Islet precursor cell (in vitro differentiated cells): Measurements from ENCODE around the gene HCN3.
"Not testable (repeated sequence)": the region's sequence is repeated elsewhere in the genome, so short reads cannot be mapped to it uniquely, and the experiment has no call there.

Experiments used
- DNase-seq: peaks from one replicate; pipeline ENCODE4 v3.0.0-alpha.2; 2018

HCN3 gene

DNA sequence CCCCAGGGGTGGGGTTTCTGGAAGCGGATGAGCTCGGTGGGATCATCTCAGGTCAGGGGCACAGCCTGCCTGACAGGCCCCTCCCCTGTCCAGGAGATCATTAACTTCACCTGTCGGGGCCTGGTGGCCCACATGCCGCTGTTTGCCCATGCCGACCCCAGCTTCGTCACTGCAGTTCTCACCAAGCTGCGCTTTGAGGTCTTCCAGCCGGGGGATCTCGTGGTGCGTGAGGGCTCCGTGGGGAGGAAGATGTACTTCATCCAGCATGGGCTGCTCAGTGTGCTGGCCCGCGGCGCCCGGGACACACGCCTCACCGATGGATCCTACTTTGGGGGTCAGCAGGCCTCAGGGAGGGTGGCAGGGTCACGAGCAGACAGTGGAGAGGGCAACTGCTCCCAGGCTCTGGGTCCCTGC lies 8.4 kb downstream of the HCN3 start:
- DNase-seq: no peak

DNA sequence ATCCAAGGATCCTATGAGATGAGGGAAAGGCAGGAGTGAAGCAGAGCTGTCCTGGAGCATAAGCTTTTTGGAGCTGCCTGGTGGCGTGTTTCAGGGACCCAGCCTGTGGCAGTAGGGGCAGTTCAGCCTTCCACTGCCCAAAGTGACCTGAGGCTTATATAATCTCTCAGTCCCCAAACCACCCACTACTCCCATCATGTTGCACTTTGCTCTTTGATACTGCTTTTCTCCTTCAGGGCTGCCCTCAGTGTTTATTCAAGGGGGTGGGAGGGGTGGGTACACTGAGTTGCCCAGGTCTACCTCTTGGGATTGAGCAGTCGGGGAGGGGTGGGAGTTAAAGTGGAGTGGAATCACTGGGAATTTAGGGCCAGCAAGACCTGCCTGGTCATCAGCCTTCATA lies 9.3 kb downstream of the HCN3 start:
- no peak for DNase-seq

DNA sequence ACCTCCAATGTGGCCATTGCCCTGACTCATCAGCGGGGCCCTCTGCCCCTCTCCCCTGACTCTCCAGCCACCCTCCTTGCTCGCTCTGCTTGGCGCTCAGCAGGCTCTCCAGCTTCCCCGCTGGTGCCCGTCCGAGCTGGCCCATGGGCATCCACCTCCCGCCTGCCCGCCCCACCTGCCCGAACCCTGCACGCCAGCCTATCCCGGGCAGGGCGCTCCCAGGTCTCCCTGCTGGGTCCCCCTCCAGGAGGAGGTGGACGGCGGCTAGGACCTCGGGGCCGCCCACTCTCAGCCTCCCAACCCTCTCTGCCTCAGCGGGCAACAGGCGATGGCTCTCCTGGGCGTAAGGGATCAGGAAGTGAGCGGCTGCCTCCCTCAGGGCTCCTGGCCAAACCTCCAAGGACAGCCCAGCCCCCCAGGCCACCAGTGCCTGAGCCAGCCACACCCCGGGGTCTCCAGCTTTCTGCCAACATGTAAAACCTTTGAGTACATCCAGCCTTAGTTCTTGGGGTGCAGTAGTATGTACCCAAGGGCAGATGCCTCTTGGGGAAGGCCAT lies 10.8 kb downstream of the HCN3 start:
- DNase-seq: no peak

DNA sequence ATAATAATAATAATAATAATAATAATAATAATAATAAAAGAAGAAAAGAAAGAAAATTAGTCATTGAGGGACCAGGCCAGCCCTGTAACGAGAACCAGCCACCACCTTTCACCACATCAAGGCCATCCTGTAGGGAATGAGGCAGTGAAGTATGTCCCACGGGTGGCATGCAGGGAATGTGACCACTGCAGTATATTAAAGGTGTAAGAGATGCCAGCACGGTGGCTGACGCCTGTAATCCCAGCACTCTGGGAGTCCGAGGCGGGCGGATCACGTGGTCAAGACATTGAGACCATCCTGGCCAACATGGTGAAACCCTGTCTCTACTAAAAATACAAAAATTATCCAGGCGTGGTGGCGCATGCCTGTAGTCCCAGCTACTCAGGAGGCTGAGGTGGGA lies 13.7 kb downstream of the HCN3 start:
- not testable (repeated sequence) for DNase-seq

DNA sequence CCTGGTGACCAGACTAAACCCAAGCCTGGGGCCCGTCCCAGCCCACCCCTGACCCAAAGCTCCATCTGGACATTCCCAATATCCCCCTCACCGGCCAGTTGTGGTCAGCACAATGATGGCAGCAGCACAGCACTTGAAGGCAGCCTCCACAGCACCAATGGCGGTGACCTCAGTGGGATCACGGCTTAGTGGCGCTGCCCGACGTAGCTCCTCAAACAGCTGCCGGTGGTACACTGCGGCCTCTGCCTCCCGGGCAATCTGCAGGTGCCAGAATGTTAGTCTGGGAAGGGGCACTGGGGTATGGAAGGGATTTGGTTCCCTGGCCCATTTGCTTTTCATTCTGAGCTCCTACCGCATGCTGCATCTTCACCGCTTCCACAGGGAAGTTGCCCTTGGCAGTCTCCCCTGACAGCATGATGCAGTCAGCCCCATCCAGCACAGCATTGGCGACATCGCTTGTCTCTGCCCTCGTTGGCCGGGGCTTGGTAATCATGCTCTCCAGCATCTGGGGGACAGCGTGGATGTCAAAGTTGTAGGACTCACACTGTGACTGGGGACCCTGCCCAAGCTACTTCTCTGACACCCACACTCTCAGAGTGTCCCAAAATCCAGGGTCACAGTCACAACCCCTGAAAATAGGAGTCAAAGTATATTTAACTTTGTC lies 16.0 kb downstream of the HCN3 start:
- DNase-seq: no peak

DNA sequence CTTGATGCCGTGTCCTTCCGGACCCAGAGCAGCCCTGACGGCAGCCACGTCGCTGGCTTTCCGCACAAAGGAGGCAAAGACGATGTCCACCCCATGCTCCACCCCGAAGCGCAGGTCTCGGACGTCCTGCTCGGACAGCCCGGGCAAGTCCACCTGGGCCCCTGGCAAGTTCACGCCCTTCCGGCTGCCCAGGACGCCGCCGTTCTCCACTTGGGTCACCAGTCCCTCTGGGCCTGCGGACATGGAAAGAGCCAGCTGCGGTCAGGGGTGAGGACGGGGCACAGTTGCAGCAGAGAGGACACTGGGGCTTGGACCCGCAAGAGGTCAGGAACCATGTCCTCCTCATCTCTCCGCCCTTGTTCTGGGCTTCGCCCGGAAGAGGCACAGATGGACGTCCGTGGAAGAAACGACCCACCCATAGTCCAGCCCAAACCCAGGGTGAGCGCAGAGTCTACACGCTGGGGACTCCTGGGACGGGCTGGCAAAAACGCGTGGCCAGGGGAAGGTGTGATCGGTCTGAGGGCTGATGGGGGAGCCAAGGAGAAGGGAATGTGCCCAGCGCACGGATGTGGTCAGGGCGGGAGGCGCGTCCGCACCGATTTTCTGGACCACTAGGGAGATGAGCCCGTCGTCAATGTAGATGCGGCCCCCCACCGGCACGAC lies 17.4 kb downstream of the HCN3 start:
- DNase-seq: no peak

DNA sequence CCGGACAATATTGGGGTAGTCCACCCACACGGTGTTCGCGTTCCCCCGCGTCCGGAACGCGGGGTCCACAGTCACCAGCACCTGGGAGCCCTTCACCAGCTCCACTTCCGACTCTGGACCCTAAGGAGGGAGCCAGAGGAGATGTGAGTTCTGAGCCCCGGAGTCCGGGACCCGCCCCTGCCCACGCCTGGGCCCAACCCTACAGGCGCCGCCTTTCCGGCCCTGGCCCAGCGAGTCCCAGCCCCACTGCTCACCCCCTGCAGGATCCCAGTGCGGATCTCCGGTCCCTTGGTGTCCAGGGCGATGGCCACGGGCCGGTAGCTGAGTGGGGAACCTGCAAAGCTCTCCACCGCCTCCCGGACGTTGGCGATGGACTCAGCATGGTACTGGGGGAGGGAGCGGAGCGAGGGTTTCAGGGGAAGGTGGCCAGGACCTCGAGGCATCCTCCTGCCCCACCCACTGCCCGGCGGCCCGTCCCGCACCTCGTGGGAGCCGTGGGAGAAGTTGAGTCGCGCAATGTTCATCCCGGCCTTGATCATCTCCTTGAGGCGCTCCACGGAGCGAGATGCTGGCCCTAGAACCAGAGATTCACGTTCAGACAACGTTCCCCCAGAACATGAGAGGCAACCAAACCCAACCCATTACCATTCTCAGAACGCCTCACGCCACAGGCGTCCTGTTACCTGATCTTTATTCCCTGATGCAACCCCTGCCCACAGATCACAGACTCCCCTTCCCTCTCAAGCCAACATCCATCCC lies 18.1 kb downstream of the HCN3 start:
- no peak for DNase-seq

DNA sequence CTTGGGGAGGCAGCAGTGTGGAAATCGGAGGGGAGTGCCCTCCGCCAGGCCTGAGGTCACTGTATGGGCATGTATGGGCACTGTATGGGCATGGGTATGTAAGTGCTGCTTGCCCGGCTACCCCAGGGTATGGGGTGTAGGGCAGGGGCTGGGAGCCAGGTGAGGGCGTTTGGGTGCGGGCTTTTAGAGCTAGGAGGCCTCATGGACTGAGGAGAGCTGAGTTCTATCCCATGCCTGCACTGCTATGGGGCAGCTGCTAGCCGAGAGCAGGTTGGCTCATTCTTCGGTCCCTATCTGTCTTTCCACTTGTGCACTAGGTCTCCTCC lies 18.6 kb downstream of the HCN3 start:
- DNase-seq: no peak

DNA sequence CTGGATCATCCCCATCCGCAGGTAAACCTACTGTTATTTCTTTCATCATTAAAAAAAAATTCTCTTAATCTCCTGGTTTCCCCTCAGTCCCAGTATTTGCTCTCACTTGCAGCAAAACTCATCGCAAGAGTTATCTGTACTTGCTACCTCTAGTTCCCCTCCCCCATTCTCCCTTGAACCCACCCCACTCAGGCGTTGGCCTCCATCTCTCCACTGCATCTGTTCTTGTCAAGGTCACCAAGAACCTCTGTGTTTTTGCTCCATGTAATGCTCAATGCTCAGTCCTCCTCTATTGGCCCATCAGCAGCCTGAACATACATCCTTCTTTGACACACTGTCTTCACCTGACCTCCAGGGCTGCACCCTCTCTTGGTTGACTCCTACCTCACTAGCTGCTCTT lies 19.4 kb downstream of the HCN3 start:
- DNase-seq: no peak

DNA sequence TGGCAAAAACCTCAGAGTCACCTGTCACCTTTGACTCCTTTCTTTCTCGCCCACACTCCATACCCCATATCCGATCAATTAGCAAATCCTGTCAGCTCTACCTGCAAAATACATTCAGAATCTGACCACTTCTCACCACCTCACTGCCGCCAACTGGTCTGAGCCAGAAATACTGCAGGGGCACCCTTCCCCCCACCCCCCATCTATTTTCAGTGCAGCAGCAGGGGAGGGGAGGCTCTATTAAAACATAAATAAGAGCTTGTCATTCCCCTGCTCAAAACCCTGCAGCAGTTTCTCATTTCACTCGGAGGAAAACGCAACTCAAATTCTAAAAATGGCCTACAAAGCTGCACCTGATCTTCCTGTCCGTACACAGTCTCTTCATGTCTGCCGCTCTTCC lies 20.1 kb downstream of the HCN3 start:
- no peak for DNase-seq

DNA sequence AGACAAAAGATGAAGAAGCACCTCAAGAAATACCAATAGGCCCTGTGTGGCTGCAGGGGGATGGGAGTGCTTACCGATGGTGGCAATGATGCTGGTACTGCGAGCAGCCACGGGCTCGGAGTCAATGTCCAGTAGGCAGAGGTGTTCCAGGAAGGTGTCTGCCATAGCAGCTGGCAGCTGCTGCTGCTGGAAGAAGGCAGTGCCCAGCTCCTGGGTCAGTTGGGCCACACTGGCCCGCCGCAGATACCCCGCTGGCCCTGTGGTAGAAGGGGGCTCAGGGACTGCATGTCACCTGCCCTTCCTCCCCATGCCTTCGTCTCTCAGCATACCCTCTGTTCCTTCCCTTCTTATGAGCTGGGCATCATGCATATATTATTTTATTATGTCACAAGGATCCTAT lies 22.8 kb downstream of the HCN3 start:
- no peak for DNase-seq

DNA sequence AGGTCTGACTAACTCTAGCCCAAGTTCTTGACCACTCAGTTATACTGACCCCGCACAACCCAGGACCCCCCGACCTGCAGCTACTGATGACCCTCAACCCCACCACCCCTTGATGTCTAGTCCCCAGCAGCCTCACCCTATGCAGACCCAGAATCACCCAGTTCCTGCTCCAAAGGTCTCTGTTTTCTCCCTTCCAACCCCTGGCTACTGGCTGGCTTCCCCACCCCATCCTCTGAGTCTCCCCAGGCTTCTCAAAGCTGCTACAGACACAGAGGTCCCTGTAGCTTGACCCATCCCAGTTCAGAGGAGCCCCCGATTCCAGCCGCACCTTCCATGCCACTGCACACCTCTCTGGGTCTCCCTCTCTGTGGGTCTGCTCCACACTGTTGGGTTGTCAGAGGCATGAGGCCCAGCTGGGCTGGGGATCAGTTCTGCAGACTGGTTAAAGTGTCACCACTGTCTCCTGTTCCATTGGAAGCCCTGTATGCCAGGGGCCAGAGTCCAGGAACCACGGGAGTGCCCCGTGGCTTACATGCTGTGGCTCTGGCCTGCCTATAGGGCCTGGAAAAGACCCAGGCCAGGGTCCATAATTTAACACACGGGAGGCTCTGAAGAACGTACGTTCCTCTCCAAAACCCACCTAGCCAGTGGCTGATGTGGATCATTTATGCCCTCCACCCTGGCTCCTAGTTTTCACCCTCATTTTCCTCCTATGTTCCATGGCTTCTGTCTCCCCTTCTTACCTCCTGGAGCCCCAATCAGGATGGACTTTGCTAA lies 23.5 kb downstream of the HCN3 start:
- DNase-seq: no peak

DNA sequence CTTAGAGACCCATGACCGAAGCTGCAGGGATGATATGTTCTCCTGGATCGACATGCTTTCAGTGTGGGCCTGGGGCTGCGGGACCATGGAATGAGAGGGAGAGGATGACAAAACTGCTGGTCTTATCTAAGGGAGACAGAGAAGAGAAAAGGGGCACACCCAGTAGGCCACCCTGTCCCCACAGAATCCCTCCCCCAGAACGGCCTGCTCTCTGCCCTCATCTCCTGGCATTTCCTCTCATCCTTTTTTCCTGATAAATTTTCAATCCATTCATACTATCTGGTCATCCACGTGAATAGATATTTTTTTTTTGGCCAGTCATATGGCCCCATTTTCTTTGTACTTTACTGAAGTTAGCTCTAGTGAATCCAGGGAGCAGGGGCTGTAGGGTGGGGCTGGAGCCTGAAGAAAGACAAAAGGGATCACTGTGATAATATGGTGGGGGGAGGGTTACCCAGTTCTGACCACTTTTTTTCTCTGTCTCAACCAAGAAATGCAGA lies 24.1 kb downstream of the HCN3 start, which contains the start of gene PKLR:
TSS of gene PKLR (minus strand) at position 97 of the 500 bp plus-strand sequence. CDS start at position 54, 43 bp downstream.
- DNase-seq: no peak

DNA sequence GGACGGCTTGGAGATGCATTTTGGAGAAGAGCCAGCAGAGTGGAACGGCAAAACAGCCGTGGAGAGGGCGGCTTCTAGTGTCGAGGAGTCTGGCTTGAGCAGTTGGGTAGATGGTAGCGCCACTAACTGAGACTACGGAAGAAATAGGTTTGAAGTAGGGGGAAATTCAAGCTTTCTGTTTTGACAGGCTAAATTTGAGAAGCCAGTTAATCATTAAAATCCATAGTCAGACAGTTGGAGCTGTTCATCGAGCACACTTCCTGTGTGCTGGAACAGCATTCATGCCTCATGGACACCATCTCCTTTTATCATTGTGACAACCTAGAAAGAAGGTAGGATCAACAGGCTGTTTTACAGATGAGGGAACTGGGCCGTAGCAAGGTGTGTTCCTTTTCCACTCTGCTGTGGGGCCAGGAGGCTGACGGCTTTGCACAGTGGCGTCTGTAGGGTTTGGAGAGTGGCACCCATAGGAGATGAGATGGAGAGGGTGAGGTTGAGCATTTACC lies 27.3 kb downstream of the HCN3 start:
- no peak for DNase-seq

DNA sequence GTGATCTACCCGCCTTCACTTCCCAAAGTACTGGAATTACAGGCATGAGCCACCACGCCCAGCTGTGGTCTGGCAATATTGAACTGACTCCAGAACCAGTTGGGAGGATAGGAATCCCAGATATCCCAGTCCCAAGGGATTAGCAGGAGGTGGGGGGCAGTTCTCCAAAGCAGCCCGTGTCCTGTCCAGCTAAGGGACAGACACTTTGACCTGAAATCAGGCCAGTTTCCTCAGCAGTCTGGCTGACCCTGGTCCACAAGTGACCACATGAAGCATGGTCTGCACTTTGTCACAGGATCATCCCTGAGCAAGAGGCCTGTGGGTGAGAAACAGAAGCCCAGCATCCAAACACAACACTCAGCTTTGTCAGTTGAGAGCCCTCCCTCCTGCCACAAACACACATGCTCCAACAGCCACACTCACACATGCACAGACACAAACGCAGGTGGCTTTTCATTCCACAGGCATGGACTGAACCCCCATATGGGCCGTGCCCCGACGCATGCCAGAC lies 28.7 kb downstream of the HCN3 start:
- peak; percentile 82 for DNase-seq

DNA sequence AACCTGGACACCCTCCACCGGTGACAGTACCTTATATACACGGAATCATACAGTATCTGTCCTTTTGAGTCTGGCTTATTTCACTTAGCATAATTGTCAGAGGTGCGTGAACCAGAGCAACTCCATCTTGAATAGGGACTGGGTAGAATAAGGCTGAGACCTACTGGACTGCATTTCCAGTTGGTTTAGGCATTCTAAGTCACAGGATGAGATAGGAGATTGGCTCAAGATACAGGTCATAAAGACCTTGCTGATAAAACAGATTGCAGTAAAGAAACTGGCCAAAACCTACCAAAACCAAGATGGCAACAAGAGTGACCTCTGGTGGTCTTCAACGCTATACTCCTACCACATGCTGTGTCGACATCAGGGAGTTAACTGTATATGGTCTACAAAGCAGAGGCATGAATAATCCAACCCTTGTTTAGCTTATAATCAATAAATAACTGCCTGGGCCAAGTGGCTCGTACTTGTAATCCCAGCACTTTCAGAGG lies 30.0 kb downstream of the HCN3 start:
- no peak for DNase-seq

DNA sequence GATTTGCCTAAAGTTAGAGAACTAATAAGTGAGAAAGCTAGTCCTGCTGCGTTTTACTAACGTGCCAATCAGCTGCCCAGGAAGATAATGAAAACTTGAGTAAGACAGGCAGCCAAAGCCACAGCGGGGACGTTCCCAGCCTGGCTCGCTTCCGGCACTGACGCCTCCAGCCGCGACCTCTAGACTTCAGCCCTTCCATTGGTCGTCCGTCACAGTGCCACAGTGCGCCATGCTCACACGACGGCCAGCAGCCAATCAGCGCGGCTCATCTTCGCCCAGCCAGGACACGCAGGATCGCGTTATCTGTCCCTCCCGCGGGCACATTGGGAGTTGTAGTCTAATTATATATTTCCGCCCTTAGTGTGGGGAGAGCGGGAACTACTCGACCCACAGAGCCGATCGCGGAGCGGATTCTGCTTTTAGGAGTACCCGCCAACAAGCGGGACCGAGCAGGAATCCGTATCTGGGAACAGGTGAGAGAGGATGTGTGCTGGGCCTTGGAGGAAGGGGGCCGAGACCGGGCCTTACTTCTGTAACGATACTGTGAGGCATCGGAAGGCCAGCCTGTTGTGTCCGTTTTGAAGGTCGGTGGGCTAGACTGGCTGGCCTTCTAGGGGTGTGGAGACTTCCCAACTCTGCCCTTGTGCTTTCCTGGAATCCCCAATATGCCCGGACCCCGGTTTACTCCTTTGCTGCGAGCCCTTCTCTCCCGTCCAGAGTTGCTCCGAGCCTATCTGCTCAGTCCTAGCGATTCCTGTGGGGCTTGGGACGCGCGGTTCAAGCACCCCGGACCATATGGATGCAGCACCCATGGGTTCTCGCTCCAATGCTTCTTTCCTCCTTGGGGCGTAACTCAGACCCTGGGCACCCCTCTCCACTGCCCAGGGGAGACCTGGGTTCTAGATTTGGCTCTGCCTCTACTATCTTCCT lies 31.5 kb downstream of the HCN3 start, which contains the start of gene FDPS:
TSS of gene FDPS (plus strand) at position 374 of the 930 bp plus-strand sequence. CDS start 924 bp downstream, outside the sequence.
- DNase-seq: peak; percentile 99

DNA sequence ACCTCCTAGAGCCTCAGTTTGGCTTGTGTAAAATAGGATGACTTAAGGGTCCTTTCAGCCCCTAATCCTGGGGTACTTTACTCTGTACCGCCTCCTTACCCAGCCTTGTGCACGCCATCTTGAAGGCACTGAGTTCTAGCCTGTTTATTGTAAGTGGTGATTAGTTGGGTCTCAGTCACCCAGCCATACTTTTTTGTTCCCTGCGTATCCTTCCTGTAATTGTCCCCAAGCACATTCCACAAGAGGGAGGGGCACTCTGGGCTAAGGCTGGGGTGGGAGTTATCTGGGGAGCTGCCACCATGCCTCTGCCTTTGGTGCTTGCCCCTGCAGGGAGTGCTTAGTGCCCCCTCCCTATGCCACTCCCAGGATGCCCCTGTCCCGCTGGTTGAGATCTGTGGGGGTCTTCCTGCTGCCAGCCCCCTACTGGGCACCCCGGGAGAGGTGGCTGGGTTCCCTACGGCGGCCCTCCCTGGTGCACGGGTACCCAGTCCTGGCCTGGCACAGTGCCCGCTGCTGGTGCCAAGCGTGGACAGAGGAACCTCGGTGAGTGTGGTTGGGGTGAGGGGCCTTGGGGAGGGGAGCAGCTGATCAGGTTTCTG lies 32.3 kb downstream of the HCN3 start:
- no peak for DNase-seq

DNA sequence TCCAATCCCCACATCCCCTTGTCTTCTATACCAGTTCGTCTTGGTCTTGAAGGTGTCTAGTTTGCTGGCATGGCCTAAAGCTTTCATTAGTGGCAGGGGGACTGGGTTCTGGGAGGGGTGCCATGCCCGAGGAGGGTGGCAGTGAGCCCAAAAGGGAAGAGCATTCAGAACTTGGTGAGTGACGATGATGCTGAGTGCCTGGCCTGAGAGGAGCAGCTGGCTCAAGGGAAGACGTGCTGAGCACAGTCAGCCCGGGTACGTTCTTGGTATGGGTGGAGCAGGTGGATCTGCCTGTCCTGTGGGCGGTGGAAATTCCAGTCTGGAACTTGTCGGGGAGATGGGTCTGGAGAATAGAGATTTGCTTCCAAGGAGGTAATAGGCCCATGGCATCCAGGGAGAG lies 36.0 kb downstream of the HCN3 start:
- DNase-seq: no peak

DNA sequence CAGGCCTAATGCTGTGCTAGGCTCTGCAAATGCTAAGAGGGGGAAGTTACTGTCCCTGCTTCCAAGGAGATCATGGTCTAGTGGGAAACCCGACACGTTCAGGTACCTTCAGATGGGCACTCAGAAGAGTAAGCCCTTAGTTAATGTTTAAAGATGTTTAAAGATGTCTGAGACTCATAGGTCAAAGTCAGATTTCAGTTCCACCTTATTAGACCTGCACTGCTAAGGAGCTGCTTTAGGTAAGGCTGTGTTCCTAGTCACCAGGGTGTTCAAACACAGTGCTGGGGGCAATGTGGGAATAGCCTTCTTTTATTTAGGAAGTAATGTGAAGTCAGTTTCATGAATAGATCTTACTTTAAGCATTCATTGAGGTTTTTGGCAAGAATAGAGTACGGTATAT lies 39.7 kb downstream of the HCN3 start:
- DNase-seq: no peak

DNA sequence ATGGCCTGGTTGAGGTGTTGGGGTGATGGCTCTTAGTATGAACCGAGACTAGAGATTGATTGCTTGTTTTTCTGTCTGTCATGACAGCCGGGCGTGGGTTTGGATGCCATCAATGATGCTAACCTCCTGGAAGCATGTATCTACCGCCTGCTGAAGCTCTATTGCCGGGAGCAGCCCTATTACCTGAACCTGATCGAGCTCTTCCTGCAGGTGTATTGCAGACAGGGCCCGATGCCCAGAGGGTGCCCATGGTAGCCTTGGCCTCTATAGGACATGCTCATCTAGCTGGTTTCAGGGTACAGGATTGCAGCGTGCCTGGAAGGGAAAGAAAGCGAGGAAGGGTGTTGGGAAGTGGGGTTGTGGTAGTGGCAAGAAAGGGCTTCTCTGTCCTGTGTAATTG lies 40.8 kb downstream of the HCN3 start:
- DNase-seq: no peak
